Stimulated activated CD4-positive, alpha-beta T cell treated with anti-CD3 and anti-CD28 coated beads, TNF-alpha, amount 100 ng/mL, for 1 hour (primary cell): ENCODE results near the gene KDM7A.
A peak's percentile ranks its signal among the peaks of the same experiment; 100 is the strongest.

Experiments
- DNase-seq, 3 donors: peaks; one replicate each; pipeline ENCODE4 v3.0.0-alpha.2; 2020; ENCODE audit warnings: low read depth in 3 of 3, low spot score in 1 of 3

KDM7A gene, protein sequence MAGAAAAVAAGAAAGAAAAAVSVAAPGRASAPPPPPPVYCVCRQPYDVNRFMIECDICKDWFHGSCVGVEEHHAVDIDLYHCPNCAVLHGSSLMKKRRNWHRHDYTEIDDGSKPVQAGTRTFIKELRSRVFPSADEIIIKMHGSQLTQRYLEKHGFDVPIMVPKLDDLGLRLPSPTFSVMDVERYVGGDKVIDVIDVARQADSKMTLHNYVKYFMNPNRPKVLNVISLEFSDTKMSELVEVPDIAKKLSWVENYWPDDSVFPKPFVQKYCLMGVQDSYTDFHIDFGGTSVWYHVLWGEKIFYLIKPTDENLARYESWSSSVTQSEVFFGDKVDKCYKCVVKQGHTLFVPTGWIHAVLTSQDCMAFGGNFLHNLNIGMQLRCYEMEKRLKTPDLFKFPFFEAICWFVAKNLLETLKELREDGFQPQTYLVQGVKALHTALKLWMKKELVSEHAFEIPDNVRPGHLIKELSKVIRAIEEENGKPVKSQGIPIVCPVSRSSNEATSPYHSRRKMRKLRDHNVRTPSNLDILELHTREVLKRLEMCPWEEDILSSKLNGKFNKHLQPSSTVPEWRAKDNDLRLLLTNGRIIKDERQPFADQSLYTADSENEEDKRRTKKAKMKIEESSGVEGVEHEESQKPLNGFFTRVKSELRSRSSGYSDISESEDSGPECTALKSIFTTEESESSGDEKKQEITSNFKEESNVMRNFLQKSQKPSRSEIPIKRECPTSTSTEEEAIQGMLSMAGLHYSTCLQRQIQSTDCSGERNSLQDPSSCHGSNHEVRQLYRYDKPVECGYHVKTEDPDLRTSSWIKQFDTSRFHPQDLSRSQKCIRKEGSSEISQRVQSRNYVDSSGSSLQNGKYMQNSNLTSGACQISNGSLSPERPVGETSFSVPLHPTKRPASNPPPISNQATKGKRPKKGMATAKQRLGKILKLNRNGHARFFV

DNA sequence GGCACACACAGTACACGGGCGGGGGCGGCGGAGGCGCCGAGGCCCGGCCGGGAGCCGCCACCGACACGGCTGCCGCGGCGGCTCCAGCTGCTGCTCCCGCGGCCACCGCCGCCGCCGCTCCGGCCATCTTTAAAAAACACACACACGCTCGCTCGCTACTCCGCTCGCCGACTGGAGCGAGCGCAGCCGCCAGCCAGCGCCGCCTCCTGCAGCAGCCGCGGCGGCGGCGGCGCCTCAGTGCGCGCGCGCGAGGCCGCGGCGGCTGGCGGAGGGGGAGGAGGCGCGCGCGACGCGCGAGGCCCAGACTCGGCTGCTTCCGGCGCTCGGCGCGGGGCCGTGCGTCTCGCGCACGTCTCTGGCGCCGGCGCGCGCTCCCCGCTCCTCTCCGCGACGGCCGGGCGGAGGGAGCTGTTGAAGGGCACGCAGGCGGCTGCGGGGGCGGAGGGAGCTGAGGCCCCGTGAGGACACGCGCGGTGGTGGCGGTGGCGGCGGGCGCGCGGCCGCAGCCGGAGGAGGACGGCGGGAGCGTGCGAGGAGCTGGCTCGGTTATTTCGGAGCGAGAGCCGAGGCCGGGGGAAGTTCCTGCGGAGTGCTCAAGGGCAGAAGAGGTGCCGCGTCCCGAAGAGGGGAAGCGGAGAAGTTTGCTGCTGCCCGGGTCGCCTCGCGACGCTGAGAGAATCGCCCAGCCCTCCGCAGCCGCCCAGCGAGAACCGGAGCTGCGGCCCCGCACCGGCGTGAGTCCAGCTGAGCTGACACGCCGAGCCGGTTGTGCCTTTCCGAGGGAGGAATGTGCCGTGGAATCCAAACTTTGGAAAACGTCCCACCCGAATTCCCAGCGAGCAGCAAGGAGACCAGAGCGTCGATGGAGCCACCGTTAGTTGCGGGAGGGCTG is at the start of gene KDM7A:
TSS of gene KDM7A (minus strand) at position 173 of the 892 bp plus-strand sequence. CDS start at position 127, 46 bp downstream.
- peak; percentile 74 to 90 (median 87) for DNase-seq

DNA sequence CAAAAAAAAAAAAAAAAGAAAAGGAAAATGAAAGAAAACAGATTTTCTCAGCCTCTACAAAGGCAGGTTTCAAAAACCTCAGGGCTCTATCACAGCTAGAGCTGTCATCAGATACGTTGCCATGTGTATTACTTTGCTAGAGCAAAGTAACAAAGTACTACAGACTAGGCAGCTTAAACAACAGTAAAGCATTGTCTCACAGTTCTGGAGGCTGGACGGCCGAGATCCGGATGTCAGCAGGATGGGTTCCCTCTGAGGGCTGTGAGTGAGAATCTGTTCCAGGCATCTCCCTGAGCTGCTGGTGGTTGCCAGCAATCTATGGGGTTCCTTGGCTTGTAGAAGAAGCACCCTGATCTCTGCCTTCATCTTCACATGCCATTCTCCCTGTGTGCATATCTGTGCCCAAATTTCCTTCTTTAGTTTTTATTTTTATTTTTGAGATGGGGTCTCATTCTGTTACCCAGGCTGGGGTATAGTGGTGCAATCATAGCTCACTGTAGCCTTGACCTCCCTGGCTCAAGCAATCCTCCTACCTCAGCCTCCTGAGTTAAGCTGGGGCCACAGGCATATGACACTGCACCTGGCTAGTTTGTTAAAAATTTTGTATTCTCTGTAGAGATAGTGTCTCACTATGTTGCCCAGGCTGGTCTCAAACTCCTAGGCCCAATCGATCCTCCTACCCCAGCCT is 48.9 kb upstream of the KDM7A start:
- DNase-seq = no peak

DNA sequence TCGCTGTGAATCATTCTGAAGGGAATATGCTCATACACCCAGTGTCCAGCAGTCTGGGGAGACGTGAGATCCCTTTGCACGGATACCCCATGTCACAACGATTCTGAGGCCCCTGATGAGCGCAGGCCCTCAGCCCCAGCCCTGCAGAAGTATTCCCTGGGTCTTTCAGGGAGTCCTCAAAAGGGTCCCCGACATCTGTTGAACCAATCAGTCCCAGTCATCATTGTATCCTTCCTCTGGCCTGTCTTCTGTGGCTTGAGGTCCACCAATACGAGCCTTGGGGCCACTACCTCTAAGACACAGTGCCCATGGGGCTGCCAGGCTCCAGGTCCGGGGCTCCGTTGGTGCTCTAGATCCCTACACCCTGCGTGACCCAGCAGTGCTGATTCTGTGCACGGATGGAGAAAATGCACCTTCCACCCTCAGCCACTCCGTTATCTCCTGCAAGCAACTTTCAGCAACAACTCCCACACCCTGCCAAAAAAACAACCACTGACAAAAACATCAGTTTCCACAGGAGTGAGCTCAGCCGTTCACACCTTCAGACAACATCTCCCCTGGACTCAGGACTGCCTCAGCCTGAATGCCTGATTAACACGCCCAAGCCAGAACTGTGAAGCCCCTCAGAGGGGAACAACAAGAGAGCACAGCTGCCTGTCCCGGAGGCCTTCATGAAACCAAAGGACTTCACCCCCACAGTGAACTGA is 46.9 kb upstream of the KDM7A start:
- DNase-seq = no peak

DNA sequence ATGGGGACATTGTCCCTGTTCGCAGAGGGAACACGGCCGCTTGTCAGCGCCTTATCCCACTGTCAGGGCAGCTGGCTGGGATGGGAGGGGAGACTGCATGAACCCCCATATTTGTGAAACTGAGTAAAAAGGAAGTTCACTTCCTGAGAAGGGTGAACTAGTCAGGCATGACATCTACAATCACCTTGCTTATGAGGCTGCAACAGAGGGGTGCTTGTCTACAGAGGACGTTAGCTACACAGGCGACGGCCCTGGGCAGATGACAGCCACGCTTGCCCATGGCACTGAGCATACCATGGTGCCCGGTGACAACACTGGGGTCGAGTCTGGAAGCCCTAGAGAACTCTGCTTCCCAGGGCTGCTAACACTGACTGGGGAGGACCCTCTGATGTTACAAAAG is 46.0 kb upstream of the KDM7A start:
- no peak for DNase-seq

DNA sequence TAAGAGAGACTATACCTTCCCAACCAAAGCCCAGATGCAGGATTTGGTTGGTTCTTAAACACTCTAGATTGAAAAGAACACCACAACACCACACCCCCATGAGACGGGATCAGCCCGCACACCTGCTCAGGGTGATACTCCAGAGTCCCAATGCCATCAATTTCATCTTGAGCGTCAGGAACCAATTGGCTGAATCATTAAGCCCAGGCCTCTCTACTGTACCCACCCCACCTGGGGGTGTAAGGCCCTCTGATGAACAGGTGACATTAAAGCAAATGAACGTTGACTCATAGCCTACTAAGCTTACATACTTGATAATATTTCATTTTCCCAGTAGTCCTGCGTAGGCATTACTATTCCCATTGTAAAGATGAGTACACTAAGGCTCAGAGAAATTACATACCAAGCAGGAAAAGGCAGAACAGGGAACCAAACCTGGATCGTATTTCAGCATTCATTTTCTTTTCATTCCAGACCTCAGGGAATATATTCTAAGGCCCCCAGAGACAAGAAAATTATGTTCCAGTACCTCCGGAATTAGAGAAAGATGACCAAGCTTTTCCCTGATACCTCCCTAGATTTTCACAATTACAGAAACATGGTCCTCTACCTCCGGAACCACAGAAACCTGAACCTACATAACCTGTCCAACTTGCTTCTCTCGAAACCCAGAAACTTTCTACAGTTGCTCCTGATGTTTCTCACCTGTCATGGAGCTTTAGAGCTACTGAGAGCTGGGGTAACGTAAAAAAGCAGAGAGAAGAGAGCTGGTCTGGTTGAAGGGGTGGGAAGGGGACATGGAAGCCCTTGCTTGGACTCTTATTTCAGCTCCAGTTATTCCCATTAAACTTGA is 43.1 kb upstream of the KDM7A start:
- DNase-seq = no peak

DNA sequence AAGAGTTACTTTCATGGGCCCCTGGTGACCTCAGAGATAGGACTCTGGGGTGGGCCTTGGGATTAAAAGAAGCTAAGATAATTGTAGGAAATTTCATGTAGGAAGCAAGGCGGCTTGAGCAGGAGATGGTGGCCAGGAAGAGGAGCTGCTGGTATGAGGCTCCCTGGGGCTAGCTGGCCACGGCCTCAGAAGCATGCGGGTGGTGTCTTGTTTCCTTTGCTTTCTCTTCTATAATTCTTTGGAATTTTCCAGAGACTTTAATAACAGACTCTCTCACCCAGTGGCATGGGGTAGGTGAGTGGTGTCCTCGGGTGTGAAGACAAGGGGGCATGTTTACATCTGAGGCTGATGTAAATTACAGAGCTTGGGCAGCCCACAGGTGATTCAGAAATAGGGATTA is 41.9 kb upstream of the KDM7A start:
- DNase-seq = no peak

DNA sequence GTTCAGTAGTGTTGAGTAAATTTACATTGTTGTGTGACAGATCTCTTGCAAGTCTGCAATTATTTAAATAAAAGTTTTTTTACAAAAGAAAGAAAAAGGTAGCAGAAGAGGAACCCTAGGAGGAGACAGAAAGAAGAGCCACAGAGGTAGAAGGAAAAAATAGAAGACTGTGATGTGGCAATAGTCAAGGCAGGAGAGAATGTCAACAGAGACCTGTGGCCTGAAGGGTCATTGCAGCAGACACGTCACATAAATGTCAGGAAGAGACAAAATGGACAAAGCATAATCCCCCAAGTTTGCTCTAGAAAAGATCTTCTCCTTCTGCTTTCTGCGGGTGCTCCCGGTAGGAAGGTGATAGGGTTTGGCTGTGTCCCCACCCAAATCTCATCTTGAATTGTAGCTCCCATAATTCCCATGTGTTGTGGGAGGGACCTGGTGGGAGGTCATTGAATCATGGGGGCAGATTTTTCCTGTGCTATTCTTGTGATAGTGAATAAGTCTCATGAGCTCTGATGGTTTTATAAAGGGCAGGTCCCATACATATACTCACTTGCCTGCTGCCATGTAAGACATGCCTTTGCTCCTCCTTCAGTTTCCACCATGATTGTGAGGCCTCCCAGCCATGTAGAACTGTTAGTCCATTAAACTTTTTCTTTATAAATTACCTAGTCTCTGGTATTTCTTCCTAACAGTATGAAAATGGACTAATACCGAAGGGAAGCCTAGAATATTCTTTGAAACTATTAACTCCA is 41.1 kb upstream of the KDM7A start:
- DNase-seq = no peak

DNA sequence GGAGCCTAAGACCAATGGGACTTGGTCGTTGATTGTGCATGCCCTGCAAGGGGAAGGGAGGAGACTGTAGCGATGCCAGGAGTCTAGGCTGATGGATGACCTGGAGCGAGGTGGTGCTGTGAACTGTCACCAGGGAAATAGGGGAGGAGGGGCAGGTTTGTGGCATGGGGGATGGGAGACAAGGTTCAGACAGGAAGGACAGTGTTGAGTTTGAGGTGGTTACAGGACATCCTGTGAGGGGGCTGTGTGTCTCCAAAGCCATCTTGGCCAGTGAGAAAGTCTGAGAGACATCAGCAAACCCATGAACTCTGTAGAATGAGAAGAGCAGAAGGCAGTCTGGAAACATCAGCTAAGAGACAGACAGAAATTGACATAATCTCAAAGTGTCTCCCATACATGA is 38.5 kb upstream of the KDM7A start:
- DNase-seq = no peak

DNA sequence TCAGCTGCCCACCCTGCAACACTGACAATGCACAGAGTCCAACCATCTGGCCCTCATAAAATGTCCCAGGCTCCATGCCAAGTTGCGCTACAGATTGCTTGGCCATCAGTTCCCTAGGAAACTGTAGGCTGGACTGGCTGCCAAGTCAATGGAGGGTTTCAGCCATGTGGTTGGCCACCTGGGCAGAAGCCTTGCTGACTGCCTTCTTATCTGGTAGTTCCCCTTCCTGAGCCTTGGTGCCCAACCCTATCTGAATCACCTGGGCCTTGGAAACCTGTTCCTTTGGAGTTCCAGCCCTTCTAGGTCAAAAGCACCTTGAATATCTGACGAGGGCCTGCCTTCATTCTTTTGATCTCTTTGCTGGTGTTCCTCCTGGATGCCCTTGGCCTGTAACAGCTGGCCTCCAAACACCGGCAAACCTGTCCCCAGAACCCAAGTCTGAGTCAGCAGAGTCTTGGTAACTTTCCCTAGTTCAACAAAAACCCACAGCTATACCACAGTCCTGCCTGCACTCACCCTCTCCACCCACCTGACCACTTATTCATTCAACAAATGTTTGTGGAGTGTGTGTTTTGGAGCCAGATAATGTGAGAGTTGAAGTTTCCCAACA is 37.4 kb upstream of the KDM7A start:
- no peak for DNase-seq

DNA sequence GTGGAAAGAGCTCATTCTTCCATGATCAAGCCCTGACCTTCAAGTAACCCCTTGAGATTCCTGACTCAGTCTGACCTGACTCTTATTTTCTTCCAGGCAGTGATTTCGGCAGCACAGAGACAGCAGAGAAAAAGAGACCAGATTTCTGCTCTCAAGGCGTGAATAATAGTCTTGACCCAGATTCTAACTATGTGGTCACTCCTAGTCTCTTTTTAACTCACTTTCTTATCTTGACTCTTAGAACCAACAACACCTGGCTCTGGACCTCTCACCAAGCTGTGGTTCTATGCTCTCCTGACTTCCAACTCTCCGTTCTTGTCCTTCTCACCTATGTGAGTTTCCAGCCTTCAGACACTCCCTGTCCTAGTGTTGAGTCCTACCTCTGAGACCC is 36.9 kb upstream of the KDM7A start:
- no peak for DNase-seq

DNA sequence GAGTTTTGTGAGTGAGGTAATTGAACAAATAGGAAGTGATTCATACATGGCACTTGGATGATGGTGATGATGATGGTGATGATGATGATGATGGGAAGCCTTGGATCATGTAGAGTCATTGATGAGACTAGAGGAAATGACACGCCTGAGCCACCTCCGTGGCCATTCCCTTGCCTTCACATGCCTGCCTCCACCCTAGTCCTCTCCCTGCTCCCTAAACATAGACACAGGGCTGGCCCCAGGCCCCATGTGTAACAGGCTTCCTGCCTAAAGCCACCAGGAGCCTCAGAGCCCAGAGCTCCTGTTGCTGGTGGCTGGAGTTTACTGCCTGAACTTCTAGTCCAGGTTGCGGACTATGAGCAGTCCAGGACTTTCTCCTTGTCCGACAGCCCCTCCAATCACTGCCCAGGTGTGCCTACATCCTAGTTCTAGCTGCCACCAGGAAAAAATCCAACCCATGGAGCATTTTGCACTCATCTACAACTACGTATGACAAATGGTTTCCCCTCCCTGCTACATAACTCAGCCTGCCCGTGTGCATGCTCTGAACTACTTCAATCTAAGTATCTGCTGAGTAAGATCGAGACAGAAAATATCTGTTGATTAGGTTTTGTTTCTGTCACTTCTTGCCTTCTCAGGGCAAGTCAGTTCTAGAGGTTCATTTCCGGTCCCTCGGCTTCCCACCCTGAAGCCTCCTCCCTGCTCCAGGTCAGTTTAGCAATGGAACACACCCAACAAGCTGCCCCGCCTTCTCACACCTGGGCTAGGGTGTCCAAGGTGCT is 35.5 kb upstream of the KDM7A start:
- no peak for DNase-seq

DNA sequence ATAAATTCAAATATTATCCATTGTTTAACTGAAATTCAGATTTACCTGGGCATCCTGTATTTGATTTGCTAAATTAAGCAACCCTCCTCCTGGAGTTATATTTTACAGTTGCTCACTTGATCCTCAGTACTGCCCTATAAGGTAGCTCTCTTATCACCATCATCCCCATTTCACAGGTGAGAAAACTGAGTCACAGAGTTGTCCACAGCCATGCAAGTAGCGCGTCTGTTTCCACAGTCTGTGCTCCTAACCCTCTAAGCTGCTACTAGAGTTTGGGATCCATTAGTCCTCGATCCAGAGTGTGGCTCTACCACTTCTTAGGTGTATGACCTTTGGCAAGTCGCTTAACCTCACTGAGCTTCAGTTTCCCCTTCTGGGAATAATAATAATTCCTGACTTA is 34.9 kb upstream of the KDM7A start:
- DNase-seq = no peak

DNA sequence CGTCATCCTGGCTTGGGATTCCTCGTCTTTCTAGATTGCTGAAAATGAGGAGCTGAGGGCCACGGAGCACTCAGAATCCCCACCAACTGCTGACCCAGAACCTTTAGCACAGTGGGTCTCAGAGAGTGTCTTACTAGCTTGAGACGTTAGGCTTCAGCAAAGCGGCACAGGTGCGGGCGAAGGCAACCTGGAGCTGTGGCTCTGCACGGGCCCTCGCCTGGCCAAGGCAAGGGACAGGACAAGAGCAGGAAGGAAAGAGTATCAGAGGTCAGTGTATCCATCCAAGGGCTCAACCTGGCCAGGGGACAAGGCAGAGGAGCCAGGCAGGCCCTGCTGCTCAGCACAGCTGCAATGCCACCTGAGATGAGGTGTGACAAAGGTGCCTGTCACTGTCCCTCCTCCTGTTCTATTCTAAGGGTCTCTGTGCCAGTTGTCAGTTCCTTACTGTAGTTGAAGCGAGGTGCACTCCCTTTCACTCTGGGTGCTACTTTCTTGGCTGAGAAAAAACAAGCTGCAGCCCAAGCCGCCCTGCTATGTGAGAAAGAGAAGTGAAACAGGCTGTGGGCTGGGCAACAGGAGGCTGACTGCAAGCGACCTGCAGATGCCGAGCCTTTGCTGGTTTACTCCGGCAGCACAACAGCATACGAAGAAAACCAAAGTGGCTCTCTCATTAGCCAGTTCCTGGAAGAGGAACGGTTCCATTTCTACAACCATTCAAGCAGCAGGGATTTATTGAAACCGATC is 33.3 kb upstream of the KDM7A start:
- no peak for DNase-seq

DNA sequence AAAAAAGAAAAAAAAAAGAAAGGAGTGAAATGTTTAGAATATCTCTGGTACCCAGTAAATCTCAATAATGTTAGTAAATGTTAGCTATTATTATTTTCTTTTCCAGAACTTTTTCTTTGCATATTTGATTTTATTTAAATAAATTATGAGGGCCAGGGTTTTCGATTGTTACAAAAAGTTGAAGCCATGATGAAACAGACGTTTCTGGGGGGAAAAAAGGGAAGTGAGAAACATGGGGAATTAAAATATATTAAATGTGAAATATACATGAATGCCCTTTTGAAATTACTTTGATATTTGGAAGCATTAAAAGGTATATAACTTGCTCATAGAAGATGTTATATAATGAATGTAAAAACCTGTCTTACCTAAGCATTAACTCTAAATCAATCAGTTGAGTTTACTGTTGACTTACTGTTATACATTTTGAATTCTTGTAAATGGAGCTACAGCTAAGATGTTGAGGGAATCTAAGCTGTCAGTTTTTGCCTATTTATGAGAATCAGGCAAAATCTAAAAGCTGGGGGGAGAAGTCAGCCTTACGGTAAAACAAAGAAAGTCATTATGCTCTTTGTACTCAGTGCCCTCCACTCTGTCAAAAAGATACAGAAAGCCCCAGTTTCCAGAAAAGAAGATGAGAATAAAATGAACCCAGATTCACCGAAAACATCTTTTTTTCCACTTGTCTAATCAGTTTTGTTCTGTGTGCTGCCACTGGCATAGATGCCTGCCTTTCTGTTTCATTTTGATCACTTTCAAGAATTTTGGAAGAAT is 30.0 kb upstream of the KDM7A start:
- no peak for DNase-seq

DNA sequence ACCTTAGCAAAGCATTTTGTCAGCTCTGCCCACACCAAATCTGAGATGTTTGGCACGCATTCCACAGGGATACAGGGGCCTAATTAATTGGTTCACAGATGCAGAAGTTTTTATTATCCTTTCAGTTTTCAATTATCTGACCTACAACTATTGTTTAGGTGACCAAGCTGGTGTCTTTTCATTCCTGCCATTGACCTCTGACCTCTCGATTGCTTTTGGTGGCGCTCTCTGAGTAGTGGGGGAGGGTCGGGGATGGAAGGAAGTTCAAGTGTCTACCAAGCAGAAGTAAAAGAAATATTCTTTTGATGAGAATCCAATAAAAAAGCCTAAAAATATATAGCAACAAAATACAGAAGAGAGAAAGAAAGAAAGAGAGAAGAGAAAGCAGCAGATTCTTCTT is 28.8 kb upstream of the KDM7A start:
- no peak for DNase-seq

DNA sequence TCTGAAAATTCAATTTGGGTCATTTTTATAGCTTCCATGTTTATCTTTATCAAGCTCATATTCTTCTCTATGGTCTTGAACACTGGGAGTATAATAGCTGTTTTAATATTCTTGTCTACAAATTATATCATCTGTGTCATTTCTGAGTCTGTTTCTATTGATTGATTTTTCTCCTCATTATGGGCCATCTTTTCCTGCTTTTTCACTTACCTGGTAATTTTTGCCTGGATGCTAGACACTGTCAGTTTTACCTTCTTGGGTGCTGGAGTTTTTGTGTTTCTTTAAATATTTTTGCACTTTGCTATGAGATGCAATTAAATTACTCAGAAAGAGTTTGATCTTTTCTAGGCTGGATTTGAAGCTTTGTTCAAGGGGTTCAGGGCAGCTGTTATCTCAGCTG is 26.8 kb upstream of the KDM7A start:
- no peak for DNase-seq
